MCF 10A (cell line): ENCODE results near the gene NAT16. TPM values are rescaled to one million over a fixed set of nuclear protein-coding genes. Genes with fewer than 3 reads are reported as not detected.

ENCODE experiments used
- BruUV-seq: library from RNA; stranded (reverse); fragments of 400-500 nt; replicated peaks from 2 replicates; lab custom pipeline; 2021; lab: Mats Ljungman, UMichigan
- CTCF ChIA-PET: fragments of 300-600 bp; sonication (Branson Sonifier 250); formaldehyde crosslinking; extraction: SDS; loops from one replicate; lab custom pipeline; 2021; ENCODE audit warnings: antibody characterized with exemption, inconsistent platforms; lab: Yijun Ruan, JAX
- POLR2A ChIA-PET: fragments of 300-600, 350-650 bp; sonication (Branson Sonifier 250); formaldehyde crosslinking; extraction: SDS; loops from one replicate; lab custom pipeline; 2020; ENCODE audit warnings: antibody characterized with exemption, inconsistent platforms; lab: Yijun Ruan, JAX
- DNase-seq: peaks from one replicate; pipeline ENCODE4 v3.0.0-alpha.2; 2018; ENCODE audit not compliant: unreplicated experiment
- H3K27ac Mint-ChIP-seq: one replicate; pipeline ENCODE4 v1.8.0; 2022; ENCODE audit warnings: mild to moderate bottlenecking, low read depth, mixed read lengths; ENCODE audit not compliant: unreplicated experiment
- H3K27me3 Mint-ChIP-seq: one replicate; pipeline ENCODE4 v1.8.0; 2022; ENCODE audit warnings: mixed read lengths; ENCODE audit not compliant: insufficient read depth, unreplicated experiment
- H3K36me3 Mint-ChIP-seq: one replicate; pipeline ENCODE4 v1.8.0; 2022; ENCODE audit warnings: mild to moderate bottlenecking, moderate library complexity, mixed read lengths; ENCODE audit not compliant: insufficient read depth, unreplicated experiment
- H3K4me1 Mint-ChIP-seq: one replicate; pipeline ENCODE4 v1.8.0; 2022; ENCODE audit warnings: mixed read lengths; ENCODE audit not compliant: insufficient read depth, unreplicated experiment
- H3K4me3 Mint-ChIP-seq: one replicate; pipeline ENCODE4 v1.8.0; 2022; ENCODE audit warnings: mild to moderate bottlenecking, moderate library complexity, mixed read lengths; ENCODE audit not compliant: unreplicated experiment
- H3K9me3 Mint-ChIP-seq: one replicate; pipeline ENCODE4 v1.8.0; 2022; ENCODE audit warnings: mixed read lengths; ENCODE audit not compliant: unreplicated experiment
- intact Hi-C: fragments of 100-400 bp; cut with micrococcal nuclease; formaldehyde crosslinking; loops from 2 replicates; pipeline ENCODE4 v1.14.1; 2022
- total RNA-seq: library from RNA; stranded (reverse); gene quantifications from 2 replicates; pipeline ENCODE4 v1.2.3, GENCODE V29; 2022
- TF ChIP-seq, protein P1 (sequence below): fragments of 200-600 bp; IDR thresholded peaks from one replicate; pipeline ENCODE4 v1.8.0; 2022; ENCODE audit warnings: antibody characterized with exemption, mild to moderate bottlenecking; ENCODE audit not compliant: unreplicated experiment

The NAT16 gene
- total RNA-seq, 1 experiment from 2014 or later = not detected

DNA sequence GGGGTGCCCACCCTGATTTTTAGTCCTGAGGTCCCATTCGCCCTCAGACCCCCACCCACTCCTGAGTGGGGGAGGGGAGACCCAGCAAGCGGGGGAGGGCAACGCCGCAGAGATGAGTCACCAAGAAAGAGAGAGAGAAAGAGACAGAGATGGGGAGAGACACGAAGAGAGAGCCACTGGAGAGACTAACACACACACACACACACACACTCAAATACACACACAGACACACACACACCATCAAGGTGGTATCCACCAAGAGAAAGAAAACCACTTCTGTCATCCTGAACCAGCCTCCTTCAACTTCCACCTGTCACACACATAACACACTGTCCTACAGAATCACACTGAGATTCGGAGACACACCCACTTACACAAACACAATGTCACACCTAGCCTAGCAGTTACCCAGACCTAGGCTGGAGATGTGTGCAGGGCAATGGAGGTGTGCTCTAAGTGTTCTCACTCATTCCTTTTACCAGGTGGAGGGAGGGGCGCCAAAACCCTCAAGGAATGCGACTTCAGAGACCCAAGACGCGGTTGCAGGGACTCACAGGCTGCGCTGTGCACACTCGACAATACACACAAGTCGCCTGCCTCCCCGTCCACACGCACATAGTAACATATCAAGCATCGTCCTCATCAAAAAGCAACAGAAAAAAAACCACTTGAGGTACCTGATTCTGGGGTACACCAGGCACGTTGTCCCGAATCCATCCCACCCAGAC lies 10.8 kb downstream of the NAT16 start:
- Mint-ChIP-seq H3K4me3 (peak overlapping the region; percentile 29), H3K27ac (no peak overlapping the region), H3K9me3 (no peaks in the 10 kb centered on the region), H3K27me3 (peaks cover 91% of the 10 kb centered on the region), H3K36me3 (peaks cover 4% of the 10 kb centered on the region), H3K4me1 (peaks cover 50% of the 10 kb centered on the region)
- intact Hi-C loops = loop anchor here (2.0 kb wide), 1 partner anchor 24 kb away; no protein-coding TSS in a partner anchor
- ChIA-PET POLR2A (interaction anchor here (0.5 to 1.6 kb wide), 2 partner anchors 25 to 47 kb away, joined by 4 to 6 read pairs; no protein-coding TSS in a partner anchor), CTCF (interaction anchor here (0.6 to 2.8 kb wide), 10 partner anchors 13 to 271 kb away, joined by 3 to 31 read pairs (median 6); no protein-coding TSS in a partner anchor)
- TF ChIP-seq, protein P1, sequence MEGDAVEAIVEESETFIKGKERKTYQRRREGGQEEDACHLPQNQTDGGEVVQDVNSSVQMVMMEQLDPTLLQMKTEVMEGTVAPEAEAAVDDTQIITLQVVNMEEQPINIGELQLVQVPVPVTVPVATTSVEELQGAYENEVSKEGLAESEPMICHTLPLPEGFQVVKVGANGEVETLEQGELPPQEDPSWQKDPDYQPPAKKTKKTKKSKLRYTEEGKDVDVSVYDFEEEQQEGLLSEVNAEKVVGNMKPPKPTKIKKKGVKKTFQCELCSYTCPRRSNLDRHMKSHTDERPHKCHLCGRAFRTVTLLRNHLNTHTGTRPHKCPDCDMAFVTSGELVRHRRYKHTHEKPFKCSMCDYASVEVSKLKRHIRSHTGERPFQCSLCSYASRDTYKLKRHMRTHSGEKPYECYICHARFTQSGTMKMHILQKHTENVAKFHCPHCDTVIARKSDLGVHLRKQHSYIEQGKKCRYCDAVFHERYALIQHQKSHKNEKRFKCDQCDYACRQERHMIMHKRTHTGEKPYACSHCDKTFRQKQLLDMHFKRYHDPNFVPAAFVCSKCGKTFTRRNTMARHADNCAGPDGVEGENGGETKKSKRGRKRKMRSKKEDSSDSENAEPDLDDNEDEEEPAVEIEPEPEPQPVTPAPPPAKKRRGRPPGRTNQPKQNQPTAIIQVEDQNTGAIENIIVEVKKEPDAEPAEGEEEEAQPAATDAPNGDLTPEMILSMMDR = no peak
- BruUV-seq = no TSS peak
- DNase-seq = no peak

DNA sequence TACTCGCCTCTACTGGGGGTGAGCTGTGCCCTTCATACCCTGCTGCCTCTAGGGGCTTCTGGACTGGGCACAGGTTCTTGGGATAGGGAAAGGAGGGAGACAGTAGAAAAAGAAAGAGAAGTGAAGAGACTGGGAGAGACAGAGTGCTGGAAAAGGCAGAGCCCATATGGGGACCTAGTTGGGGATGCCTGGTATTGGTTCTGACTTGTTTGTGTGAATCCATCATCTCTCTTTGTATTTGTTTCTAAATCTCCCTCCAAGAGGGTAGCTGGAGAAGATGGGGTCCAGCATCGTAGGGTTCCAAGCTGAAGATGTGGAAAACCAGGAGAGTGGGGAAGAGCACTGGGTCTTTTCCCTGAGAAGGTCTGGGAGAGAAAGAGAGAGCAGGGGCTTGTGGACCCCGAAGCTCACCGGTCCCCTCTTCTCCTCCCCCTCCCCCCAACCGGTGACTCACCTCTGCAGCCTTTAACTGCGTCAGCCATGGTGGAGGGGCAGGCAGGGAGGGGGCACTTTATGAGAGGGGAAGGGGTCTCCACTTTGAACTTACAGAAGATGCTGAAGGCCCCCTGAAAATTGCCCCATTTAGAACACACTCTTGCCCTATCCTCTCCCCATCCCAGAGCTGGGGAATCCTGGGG lies 11.6 kb downstream of the NAT16 start:
- no peak overlapping the region for H3K27ac Mint-ChIP-seq
- peak overlapping the region; percentile 29 for H3K4me3 Mint-ChIP-seq
- POLR2A ChIA-PET = interaction anchor here (0.5 kb wide), 2 partner anchors 48 to 305 kb away, joined by 3 to 4 read pairs; no protein-coding TSS in a partner anchor
- H3K36me3 Mint-ChIP-seq = peaks cover 4% of the 10 kb centered on the region
- H3K4me1 Mint-ChIP-seq = peaks cover 50% of the 10 kb centered on the region
- intact Hi-C loops = loop anchor here (2.0 kb wide), 1 partner anchor 24 kb away; no protein-coding TSS in a partner anchor
- no peak for DNase-seq
- CTCF ChIA-PET = interaction anchor here (0.6 to 1.8 kb wide), 12 partner anchors 10 to 318 kb away, joined by 3 to 13 read pairs (median 3); partner anchors contain the start of gene FIS1
- H3K9me3 Mint-ChIP-seq = no peaks in the 10 kb centered on the region
- TF ChIP-seq, protein P1 = no peak
- no TSS peak for BruUV-seq
- peaks cover 84% of the 10 kb centered on the region for H3K27me3 Mint-ChIP-seq

DNA sequence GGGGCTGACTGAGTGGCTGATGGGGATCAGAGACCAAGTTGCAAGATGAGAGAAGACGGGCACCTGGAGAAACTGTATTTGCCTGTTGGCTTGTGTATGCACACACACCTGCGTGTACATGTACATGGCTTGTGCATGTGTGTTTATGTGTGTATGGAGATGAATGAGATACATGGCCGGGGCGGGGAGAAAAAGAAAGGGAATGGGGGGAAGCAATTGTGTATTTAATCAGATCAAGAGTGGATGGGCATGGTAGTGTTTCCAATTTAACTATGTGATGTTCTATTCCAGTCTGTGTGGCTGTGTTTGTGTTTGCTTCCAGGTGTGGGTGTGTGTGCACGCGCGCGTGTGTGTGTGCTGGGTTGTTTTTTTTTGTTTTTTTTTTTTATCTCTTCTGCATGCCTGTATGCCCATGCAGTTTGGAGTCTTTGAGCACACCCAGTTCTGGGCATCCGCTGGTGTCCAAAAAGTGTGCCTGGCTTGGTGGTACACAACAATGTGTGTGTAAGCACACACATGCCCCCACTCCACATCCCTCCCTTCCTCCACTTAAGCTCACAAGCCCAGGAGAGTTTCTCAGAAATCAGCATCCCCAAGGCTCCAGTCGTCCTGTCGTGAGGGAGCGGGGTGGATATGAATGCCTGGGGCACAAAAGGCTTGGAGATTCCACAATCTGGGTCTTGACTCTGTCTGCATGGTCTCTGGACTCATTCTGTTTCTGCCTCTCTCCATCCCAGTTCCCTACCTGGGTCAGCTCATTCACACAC lies 12.3 kb downstream of the NAT16 start:
- ChIA-PET POLR2A (interaction anchor here (0.5 kb wide), 1 partner anchor 304 kb away, joined by 3 read pairs; no protein-coding TSS in a partner anchor), CTCF (interaction anchor here (0.6 to 1.8 kb wide), 11 partner anchors 9 to 319 kb away, joined by 3 to 13 read pairs (median 3); partner anchors contain the start of gene FIS1)
- Mint-ChIP-seq H3K4me3 (no peak overlapping the region), H3K27ac (no peak overlapping the region), H3K36me3 (peaks cover 4% of the 10 kb centered on the region), H3K9me3 (no peaks in the 10 kb centered on the region), H3K4me1 (peaks cover 50% of the 10 kb centered on the region), H3K27me3 (peaks cover 77% of the 10 kb centered on the region)
- intact Hi-C loops = loop anchor here (2.0 kb wide), 1 partner anchor 23 kb away; no protein-coding TSS in a partner anchor
- no TSS peak for BruUV-seq
- TF ChIP-seq, protein P1 = no peak
- DNase-seq = no peak
